ENCODE measurements around the gene HSFX2.
"Not testable (repeated sequence)": the region's sequence is repeated elsewhere in the genome, so short reads cannot be mapped to it uniquely, and the experiment has no call there.

HSFX2 gene

DNA sequence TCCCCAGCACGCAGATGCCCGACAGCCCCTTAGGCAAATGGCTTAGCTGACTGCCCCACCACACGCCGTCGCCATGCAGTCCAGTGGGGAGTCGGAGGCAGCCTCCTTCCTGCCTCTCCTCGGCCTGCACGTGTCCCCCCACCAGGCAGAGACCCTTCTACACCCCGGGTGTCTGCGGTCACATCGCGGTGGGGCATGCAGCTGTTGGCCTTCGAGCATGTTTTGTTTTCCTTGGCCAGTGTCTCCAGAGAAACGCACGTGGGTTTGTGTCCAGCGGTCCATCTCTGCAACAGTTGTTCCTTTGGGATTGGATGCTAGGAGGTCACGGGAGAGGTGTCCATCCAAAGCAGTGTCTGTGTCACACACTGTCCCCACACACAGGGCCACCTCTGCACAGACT, at the start of gene HSFX2:
Gene HSFX2 (minus strand): TSS at position 101 of the 400 bp plus-strand sequence. CDS start 614 bp downstream, outside the sequence.
- DNase-seq (ENCODE audit: low read depth) = not testable (repeated sequence)

GRCh38 chrX:149643496-149643895, 48.4 kb upstream of the HSFX2 start:
- DNase-seq (ENCODE audit: low read depth) = no peak

DNA sequence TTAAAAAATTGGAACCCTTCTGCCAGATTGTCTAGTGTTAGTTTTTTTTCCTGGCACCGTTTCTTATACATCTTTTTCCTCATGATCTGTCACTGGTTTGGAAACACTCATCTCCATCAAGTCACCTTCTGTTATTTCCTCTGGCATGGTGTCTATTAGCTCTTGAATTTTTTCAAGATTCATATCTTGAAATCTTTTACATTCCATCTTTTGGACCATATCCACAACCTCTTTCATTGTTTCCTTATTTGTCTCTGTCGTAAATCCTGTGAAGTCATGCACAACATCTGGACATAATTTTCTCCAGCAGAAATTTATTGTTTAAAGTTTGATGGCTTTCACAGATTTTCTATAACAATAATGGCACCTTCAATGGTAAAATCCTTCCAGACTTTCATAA, 46.7 kb upstream of the HSFX2 start:
- DNase-seq (ENCODE audit: low read depth) = no peak

GRCh38 chrX:149641432-149641831, 46.3 kb upstream of the HSFX2 start:
- no peak for DNase-seq (ENCODE audit: low read depth)

GRCh38 chrX:149639568-149639967, 44.5 kb upstream of the HSFX2 start:
- no peak for DNase-seq (ENCODE audit: low read depth)

DNA sequence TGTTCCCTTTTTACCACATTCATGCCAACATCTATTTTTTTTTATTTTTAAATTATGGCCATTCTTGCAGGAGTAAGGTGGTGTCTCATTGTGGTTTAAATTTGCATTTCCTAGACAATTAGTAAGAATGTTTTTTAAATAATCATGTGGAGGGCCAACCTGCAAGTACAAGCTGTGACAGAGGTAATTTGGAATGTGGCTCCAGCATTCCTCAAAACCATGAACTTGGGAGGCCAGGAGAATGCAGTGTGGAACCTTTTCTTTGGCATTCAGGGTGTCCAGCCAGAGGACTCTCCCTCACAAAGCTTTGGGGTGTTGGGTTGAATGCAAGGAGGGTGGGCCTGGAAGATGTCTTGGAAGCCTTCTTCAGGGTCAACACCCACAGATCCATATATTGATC, 43.7 kb upstream of the HSFX2 start:
- DNase-seq (ENCODE audit: low read depth) = no peak

DNA sequence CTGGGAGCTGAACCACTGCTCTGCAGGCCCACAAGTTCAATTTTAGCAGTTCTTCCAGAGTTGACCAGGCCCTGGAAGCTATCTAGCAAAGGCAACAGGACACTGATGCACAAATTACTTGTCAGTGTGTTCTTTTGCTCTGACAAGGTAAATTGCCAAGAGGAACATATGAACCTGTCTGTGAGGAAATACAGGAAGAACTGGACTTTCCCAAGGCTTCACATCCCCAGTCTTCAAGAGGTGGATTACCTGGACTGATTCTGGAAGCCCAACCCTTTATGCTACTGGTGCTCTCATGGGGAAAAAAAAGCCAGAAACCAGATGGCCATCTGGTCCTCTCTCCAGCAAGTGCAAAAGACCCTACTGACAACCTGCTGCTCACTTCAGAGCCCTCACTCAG, 38.4 kb upstream of the HSFX2 start:
- DNase-seq (ENCODE audit: low read depth) = no peak

DNA sequence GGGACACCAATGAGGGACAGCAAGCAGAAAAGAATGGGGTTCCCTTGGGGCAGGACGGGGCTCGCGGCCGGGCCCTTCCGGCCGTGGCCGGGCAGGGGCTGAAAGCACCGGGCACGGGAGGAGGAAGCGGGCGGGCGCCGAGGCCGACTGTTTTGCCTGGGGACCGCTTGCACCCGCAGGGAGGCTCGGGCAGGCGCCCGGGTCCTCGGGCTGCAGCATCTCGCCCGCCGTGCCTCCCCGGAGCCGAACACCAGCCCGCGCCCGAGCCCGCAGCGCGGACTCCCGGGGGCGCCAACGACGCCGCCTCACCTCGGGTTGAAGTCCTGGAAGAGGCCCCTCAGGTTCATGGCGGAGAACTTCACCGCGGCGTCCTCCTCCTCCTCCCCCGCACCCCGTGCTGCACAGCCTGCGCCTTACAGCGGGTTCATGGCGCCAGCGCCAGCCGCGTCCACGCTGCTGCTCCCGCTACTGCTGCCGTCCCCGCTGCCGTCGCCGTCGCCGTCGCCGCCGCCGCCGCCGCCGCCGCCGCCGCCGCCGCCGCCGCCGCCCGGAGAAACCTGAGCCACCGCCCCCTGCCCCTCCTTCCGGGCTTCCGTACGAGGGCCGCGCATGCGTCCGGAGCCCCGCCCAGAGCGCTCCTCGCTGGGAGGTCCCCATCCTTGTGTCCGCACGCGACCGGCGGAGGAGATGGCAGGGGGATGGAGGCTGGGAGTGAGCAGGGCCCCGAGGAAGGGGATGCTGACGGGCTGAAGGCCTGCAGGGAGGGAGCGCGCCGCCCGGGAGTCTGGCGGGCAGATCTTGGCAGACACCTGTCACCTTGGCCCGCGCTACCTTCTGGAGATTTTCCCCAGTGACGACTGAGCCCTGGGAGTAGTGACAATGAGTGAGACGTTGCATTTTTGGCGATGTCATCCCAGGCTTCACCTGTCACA, 36.4 kb upstream of the HSFX2 start, which contains the start of gene TMEM185A:
Gene TMEM185A (minus strand): TSS at position 559 of the 932 bp plus-strand sequence. CDS start 212 bp downstream, at position 347.
- DNase-seq (ENCODE audit: low read depth) = peak; percentile 50

DNA sequence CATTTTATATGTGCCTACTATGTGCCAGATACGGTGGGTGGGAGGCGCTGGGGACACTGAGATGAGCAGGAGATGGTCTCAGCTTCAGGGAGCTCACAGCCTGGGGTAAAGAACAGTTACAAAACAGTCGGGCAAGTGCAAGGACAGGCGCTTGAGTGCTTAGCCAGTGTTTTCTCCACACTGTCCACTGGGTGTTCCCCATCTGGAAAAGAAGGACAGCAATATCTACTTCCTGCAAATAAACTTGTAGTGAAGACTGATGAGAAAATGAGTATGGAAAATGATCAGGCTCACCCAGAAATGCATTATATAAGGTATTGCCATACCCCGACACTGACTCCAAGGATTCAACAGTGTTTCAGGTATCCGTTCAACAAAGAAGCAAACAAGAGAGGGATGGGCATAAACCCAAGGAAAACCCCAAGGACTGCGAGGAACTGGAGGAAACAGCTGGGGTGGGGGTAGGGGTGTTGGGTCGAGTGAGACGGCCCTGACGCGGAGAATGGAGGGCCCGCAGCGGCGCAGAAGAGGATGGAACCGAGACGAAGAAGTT, 35.6 kb upstream of the HSFX2 start:
- DNase-seq (ENCODE audit: low read depth) = no peak

DNA sequence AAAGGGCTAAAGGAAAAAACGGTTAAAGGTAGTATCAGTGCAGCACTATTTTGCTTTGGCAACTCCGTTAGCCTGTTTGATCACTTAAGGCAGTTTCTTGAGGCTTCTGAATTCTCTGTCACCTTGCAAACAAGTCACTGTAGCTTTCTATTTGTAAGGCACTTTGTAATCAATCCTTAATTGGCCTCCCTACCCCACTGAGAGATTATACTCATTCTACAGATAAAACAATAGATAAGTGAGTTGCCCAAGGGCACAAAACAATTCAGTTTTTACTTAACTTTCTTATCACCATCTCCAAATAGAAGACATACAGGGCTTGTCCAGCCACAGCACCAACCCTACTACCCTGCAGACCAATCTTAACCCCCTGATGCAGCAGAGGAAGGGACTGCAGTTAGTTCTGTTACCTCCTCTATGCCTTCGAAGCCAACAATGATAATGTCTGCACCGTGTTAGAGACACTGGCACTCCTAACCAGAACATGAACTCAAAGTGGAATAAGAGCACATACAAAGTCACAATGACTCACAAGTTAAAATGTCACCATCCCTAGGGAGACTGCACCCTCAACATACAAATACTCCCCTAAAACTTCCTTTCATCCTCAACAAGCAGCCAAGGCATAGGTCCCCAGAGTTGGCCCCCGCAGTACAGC, 34.7 kb upstream of the HSFX2 start:
- DNase-seq (ENCODE audit: low read depth) = no peak

DNA sequence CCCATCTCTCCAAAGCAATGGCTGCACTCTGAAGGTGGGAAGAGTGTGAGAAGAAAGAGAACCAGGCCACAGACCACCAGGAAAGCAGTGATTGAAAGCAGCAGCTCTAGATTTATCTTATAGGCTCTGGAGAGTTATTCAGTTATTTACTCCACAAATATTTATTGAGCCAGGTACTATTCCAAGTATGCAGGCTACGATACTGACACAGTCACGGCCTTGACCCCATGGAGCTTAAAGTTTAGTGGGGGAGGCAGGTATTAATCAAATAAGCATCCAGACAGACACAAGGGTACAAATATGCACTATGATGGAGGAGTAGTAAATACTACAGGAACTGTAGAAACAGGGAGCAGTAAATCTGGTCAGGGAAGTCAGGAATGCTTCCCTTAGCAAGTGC, 33.7 kb upstream of the HSFX2 start:
- no peak for DNase-seq (ENCODE audit: low read depth)

GRCh38 chrX:149628280-149628679, 33.2 kb upstream of the HSFX2 start:
- DNase-seq (ENCODE audit: low read depth) = no peak

DNA sequence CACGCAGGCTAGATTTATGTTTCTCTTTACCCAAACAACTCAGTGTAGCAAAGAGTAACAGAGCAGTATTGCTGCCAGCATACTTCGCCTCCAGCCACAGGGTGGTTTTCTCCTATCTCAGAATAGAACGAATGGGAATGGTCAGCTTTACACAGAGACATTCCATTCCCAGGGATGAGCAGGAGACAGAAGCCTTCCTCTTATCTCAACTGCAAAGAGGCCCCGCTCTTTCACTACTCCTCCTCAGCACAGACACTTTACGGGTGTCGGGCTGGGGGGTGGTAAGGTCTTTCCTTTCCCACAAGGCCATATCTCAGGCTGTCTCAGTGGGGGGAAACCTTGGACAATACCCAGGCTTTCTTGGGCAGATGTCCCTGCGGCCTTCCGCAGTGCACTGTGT, 31.7 kb upstream of the HSFX2 start:
- DNase-seq (ENCODE audit: low read depth) = not testable (repeated sequence)

DNA sequence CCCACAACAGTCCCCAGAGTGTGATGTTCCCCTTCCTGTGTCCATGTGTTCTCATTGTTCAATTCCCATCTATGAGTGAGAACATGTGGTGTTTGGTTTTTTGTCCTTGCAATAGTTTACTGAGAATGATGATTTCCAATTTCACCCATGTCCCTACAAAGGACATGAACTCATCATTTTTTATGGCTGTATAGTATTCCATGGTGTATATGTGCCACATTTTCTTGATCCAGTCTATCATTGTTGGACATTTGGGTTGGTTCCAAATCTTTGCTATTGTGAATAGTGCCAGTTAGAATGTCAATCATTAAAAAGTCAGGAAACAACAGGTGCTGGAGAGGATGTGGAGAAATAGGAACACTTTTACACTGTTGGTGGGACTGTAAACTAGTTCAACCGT, 24.5 kb upstream of the HSFX2 start:
- DNase-seq (ENCODE audit: low read depth) = not testable (repeated sequence)

GRCh38 chrX:149618871-149619270, 23.8 kb upstream of the HSFX2 start:
- DNase-seq (ENCODE audit: low read depth) = no peak

GRCh38 chrX:149611623-149612175, 16.6 kb upstream of the HSFX2 start:
- no peak for DNase-seq (ENCODE audit: low read depth)

- DNase-seq (ENCODE audit: low read depth) = no peak
These were observed 15.4 kb upstream of the HSFX2 start for GRCh38 chrX:149610511-149610910.

DNA sequence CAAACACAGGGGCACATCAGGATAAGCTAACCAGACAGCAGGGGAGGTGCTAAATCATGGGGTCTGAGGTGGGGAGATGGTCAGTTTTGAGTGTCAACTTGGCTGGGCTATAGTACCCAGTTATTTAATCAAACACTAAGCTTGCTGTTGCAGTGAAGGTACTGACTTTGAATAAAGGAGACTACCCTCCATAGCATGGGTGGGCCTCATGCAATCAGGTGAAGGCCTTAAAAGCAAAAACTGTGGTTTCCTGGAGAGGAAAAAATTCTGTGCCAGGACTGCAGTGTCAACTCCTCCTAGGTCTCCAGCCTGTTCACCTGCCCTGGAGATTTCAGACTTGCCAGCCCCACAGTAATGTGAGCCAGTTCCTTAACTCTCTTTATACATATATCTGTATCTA, 12.6 kb upstream of the HSFX2 start:
- DNase-seq (ENCODE audit: low read depth) = no peak

- DNase-seq (ENCODE audit: low read depth) = not testable (repeated sequence)
These were observed 10.3 kb upstream of the HSFX2 start for GRCh38 chrX:149605248-149605885.

- DNase-seq (ENCODE audit: low read depth) = not testable (repeated sequence)
These were observed 3.5 kb upstream of the HSFX2 start for GRCh38 chrX:149598603-149599002.

DNA sequence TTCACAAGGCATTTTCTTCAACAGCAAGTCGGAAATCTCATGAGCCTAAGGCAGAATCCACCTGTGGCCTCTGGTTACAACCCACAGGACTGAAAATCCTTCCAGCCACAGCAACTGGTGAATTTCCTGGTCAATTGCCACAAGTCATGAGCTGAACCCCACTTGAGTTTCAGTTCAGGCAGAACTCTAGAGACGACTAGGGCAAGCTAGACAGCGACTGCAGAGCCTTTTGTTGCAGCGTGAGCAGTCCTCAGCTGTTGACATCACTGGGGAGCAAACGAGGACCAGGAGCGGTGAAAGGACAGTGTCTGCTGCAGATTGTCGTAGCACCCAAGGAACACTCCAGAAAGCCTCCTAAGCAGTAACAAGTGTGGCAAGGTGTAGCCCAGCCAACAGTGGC, 829 bp upstream of the HSFX2 start:
- DNase-seq (ENCODE audit: low read depth) = not testable (repeated sequence)

DNA sequence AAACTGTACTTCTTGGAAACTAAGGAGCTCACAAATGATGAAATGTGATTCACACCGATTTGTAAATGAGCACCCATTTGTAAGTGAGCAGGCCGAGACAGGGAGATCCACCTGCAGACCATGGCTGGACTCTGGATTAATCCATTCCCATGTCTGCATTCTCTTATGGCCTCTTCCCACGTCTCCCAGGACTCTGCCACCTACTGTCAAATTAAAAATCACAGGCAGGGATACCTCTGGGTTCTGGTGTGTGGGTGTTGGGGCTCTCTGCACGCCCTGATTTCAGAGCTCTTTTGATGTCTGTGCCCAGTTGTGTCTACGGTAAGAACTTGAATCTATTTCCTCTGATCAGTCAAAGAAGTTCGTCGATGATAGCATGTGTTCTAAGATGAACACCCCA, 4.1 kb downstream of the HSFX2 start:
- not testable (repeated sequence) for DNase-seq (ENCODE audit: low read depth)

Data from stimulated activated CD4-positive, alpha-beta T cell treated with anti-CD3 and anti-CD28 coated beads, Interleukin-2, amount 100 ng/mL, for 4 hours (primary cell).